ENCODE measurements around the gene QRFPR.

- TF ChIP-seq CTCF (conservative IDR thresholded peaks at IDR 0.05; ENCODE audit: low read depth, low read length) (no peak), POLR2A (IDR thresholded peaks at IDR 0.05; ENCODE audit: low read depth, low read length) (no peak), CEBPB (IDR thresholded peaks at IDR 0.05; ENCODE audit: low read depth, low read length) (no peak), USF2 (IDR thresholded peaks at IDR 0.05; ENCODE audit: low read depth, low read length) (no peak), BHLHE40 (IDR thresholded peaks at IDR 0.05; ENCODE audit: low read depth, low read length) (no peak), SMC3 (IDR thresholded peaks at IDR 0.05; ENCODE audit: low read depth, low read length) (no peak), MAZ (IDR thresholded peaks at IDR 0.05; ENCODE audit: borderline replicate concordance, low read depth, low read length) (no peak), MAFK (IDR thresholded peaks at IDR 0.05; ENCODE audit: low read depth, low read length) (no peak), RAD21 (IDR thresholded peaks at IDR 0.05; ENCODE audit: low read length) (no peak), RFX5 (IDR thresholded peaks at IDR 0.05; ENCODE audit: low read depth, low read length) (no peak), MXI1 (IDR thresholded peaks at IDR 0.05; ENCODE audit: borderline replicate concordance, low read depth, low read length) (no peak), NFE2L2 (IDR thresholded peaks at IDR 0.05; ENCODE audit: low read depth, low read length) (no peak)
Measured at GRCh38 chr4:121379276-121379675, 1.5 kb downstream of the QRFPR start.

Data from IMR-90 (cell line).